MCF 10A (cell line): ENCODE results near the gene PHACTR3. TPM values are rescaled to one million over a fixed set of nuclear protein-coding genes. Genes with fewer than 3 reads are reported as not detected.

Experiments
- BruUV-seq: library from RNA; stranded (reverse); fragments of 400-500 nt; replicated peaks from 2 replicates; lab custom pipeline; 2021; lab: Mats Ljungman, UMichigan
- CTCF ChIA-PET: fragments of 300-600 bp; sonication (Branson Sonifier 250); formaldehyde crosslinking; extraction: SDS; loops from one replicate; lab custom pipeline; 2021; ENCODE audit warnings: antibody characterized with exemption, inconsistent platforms; lab: Yijun Ruan, JAX
- POLR2A ChIA-PET: fragments of 300-600, 350-650 bp; sonication (Branson Sonifier 250); formaldehyde crosslinking; extraction: SDS; loops from one replicate; lab custom pipeline; 2020; ENCODE audit warnings: antibody characterized with exemption, inconsistent platforms; lab: Yijun Ruan, JAX
- DNase-seq: peaks from one replicate; pipeline ENCODE4 v3.0.0-alpha.2; 2018; ENCODE audit not compliant: unreplicated experiment
- H3K27ac Mint-ChIP-seq: one replicate; pipeline ENCODE4 v1.8.0; 2022; ENCODE audit warnings: mild to moderate bottlenecking, low read depth, mixed read lengths; ENCODE audit not compliant: unreplicated experiment
- H3K27me3 Mint-ChIP-seq: one replicate; pipeline ENCODE4 v1.8.0; 2022; ENCODE audit warnings: mixed read lengths; ENCODE audit not compliant: insufficient read depth, unreplicated experiment
- H3K36me3 Mint-ChIP-seq: one replicate; pipeline ENCODE4 v1.8.0; 2022; ENCODE audit warnings: mild to moderate bottlenecking, moderate library complexity, mixed read lengths; ENCODE audit not compliant: insufficient read depth, unreplicated experiment
- H3K4me1 Mint-ChIP-seq: one replicate; pipeline ENCODE4 v1.8.0; 2022; ENCODE audit warnings: mixed read lengths; ENCODE audit not compliant: insufficient read depth, unreplicated experiment
- H3K4me3 Mint-ChIP-seq: one replicate; pipeline ENCODE4 v1.8.0; 2022; ENCODE audit warnings: mild to moderate bottlenecking, moderate library complexity, mixed read lengths; ENCODE audit not compliant: unreplicated experiment
- H3K9me3 Mint-ChIP-seq: one replicate; pipeline ENCODE4 v1.8.0; 2022; ENCODE audit warnings: mixed read lengths; ENCODE audit not compliant: unreplicated experiment
- intact Hi-C: fragments of 100-400 bp; cut with micrococcal nuclease; formaldehyde crosslinking; loops from 2 replicates; pipeline ENCODE4 v1.14.1; 2022
- total RNA-seq: library from RNA; stranded (reverse); gene quantifications from 2 replicates; pipeline ENCODE4 v1.2.3, GENCODE V29; 2022
- TF ChIP-seq, protein P1 (sequence below): fragments of 200-600 bp; IDR thresholded peaks from one replicate; pipeline ENCODE4 v1.8.0; 2022; ENCODE audit warnings: antibody characterized with exemption, mild to moderate bottlenecking; ENCODE audit not compliant: unreplicated experiment

The PHACTR3 gene
- total RNA-seq, 1 experiment from 2014 or later = 22.8 TPM

DNA sequence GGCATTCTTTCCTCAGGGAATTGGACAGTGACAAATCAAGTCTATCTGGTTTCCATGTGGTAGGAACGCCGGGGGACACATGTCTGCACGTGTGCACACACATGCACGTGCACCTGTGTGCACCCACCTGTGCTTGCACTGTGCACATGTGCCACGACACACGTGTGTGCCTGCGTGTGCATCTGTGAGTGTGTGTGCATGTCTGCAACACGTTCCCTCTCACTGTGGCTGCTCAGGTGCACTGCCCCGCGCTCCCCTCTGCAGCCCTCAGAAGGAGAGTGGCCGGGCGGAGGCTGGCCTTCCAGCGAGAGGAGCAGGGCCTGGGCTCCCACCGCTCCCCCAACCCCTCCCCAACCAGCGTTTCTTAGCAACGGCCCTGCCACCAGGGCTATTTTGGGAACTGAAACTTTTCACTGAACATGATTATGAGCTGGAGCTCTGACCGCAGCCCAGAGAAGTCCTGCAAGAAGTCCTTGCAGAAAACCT lies 147.8 kb downstream of the PHACTR3 start:
- ChIA-PET POLR2A (no interaction called here), CTCF (interaction anchor here (0.6 to 3.7 kb wide), 8 partner anchors 11 to 321 kb away, joined by 3 to 50 read pairs (median 5); no protein-coding TSS in a partner anchor)
- TF ChIP-seq, protein P1, sequence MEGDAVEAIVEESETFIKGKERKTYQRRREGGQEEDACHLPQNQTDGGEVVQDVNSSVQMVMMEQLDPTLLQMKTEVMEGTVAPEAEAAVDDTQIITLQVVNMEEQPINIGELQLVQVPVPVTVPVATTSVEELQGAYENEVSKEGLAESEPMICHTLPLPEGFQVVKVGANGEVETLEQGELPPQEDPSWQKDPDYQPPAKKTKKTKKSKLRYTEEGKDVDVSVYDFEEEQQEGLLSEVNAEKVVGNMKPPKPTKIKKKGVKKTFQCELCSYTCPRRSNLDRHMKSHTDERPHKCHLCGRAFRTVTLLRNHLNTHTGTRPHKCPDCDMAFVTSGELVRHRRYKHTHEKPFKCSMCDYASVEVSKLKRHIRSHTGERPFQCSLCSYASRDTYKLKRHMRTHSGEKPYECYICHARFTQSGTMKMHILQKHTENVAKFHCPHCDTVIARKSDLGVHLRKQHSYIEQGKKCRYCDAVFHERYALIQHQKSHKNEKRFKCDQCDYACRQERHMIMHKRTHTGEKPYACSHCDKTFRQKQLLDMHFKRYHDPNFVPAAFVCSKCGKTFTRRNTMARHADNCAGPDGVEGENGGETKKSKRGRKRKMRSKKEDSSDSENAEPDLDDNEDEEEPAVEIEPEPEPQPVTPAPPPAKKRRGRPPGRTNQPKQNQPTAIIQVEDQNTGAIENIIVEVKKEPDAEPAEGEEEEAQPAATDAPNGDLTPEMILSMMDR = no peak
- Mint-ChIP-seq H3K36me3 (no peaks in the 10 kb centered on the region), H3K27ac (no peak overlapping the region), H3K9me3 (no peaks in the 10 kb centered on the region), H3K4me1 (no peaks in the 10 kb centered on the region), H3K4me3 (no peak overlapping the region), H3K27me3 (peaks cover 94% of the 10 kb centered on the region)
- no peak for DNase-seq
- no TSS peak for BruUV-seq
- intact Hi-C loops = no loop called here

DNA sequence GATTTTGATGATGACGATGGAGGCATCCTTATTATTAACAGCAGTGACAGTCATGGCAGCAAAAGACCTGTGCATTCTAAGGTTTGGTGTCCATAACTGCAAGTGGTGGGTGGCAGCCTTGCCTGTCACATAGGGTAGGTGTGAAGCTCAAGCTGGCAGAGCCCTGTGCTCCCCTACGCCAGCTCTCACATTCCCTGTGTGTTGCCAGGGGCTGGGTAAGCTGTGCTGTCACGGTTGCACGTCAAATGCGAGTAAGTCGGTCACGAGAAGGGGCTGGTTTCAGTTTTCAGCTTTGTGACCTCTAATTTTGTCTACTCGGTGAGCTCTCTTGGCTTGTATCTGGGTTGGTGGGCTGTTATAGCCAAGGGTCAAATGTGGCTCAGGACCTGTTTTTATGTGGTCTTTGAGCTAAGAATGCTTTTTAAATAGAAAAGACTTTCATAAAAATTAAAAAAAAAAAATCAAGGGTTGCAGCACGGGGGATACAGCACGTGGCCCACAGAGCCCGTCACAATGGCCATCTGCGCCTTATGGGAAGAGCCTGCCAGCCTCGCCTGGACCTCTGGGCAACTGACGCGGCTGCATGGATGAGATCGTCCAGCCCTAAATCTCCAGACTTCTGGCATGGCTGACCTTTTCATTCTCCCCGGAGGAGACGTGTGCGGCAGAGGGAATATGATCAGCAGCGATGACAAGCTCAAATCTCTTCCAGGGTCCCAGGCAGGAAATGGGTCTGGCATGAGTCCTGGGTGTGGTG lies 148.5 kb downstream of the PHACTR3 start:
- no peak for DNase-seq
- ChIA-PET CTCF (interaction anchor here (0.6 to 3.7 kb wide), 10 partner anchors 12 to 1999 kb away, joined by 3 to 50 read pairs (median 4); no protein-coding TSS in a partner anchor), POLR2A (no interaction called here)
- Mint-ChIP-seq H3K36me3 (no peaks in the 10 kb centered on the region), H3K4me3 (no peak overlapping the region), H3K9me3 (no peaks in the 10 kb centered on the region), H3K27me3 (peaks cover 94% of the 10 kb centered on the region), H3K27ac (no peak overlapping the region), H3K4me1 (no peaks in the 10 kb centered on the region)
- BruUV-seq = no TSS peak
- intact Hi-C loops = no loop called here
- TF ChIP-seq, protein P1 = no peak

DNA sequence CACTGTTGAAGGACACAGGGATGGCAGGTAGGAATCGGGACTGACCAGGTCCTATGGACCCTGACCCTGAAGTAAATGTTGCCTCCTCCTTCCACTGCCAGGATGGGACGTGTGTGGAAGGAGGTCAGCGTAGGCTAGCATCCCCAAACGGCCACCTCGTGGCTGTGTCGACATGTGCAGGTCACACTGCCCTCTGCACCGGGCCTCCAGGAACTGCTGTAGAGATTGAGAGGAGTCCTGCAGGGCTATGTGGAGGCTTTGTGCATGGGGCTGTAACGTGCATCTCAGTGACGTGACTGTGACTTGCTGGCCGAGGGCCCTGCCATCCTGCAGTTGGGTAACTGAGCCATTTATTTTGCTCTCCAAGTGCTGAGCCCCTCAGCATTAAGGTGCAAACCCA lies 149.5 kb downstream of the PHACTR3 start:
- Mint-ChIP-seq H3K4me1 (no peaks in the 10 kb centered on the region), H3K9me3 (no peaks in the 10 kb centered on the region), H3K4me3 (no peak overlapping the region), H3K27me3 (peaks cover 97% of the 10 kb centered on the region), H3K36me3 (no peaks in the 10 kb centered on the region), H3K27ac (no peak overlapping the region)
- TF ChIP-seq, protein P1 = no peak
- DNase-seq = no peak
- intact Hi-C loops = no loop called here
- BruUV-seq = no TSS peak
- POLR2A ChIA-PET = no interaction called here
- CTCF ChIA-PET = interaction anchor here (1.3 to 3.7 kb wide), 3 partner anchors 30 to 182 kb away, joined by 5 to 50 read pairs (median 19); no protein-coding TSS in a partner anchor

DNA sequence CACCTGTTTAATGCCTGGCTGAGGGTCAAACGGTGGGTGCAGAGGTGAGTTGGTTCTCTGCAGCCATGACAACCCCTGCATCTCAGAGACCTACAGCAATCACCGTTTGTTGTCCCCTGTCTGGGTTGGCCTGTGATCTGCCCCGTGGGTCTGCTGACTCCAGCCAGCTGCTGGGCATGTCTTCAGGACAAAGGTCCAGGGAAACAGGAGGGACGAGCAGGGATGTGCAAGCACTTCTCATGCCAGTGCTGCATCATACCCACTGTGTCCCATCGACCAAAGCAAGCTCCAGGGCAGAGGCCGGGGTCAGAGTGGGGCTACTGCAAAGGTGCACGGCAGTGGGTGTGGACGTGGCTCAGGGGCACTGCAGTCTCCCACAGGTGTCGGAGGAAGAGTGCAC lies 150.2 kb downstream of the PHACTR3 start:
- DNase-seq = no peak
- Mint-ChIP-seq H3K9me3 (no peaks in the 10 kb centered on the region), H3K4me1 (no peaks in the 10 kb centered on the region), H3K27ac (no peak overlapping the region), H3K4me3 (no peak overlapping the region), H3K27me3 (peaks cover 97% of the 10 kb centered on the region), H3K36me3 (no peaks in the 10 kb centered on the region)
- ChIA-PET POLR2A (no interaction called here), CTCF (interaction anchor here (0.5 to 1.7 kb wide), 3 partner anchors 16 to 524 kb away, joined by 3 read pairs; no protein-coding TSS in a partner anchor)
- TF ChIP-seq, protein P1 = no peak
- BruUV-seq = no TSS peak
- intact Hi-C loops = no loop called here
